CD14-positive monocyte (primary cell): Measurements from ENCODE around the gene SLC40A1. TPM values are rescaled to one million over a fixed set of nuclear protein-coding genes. Genes with fewer than 3 reads are reported as not detected.

Experiments
- DNase-seq, 3 donors: peaks; one replicate each; pipeline ENCODE4 v3.0.0-alpha.2; 2011 to 2022
- H2AFZ ChIP-seq: 2 replicates; pipeline ENCODE4 v1.6.0; 2012; ENCODE audit warnings: mild to moderate bottlenecking, low read depth, low read length, inconsistent platforms; ENCODE audit not compliant: insufficient read depth, poor library complexity, severe bottlenecking
- H3K27ac ChIP-seq, 2 donors: 1 replicate in 1 of 2; 2 replicates in 1 of 2; pipeline ENCODE4 v1.5.1; 2012 to 2013; ENCODE audit warnings: low read length in 2 of 2, control low read depth in 1 of 2, inconsistent platforms in 1 of 2, low read depth in 1 of 2, mild to moderate bottlenecking in 1 of 2
- H3K27me3 ChIP-seq, 2 donors: one replicate each; pipeline versions ENCODE4 v1.6.0 to v1.6.1; 2011 to 2013; ENCODE audit warnings: low read length in 2 of 2; ENCODE audit not compliant: control insufficient read depth in 2 of 2, insufficient read depth in 2 of 2
- H3K36me3 ChIP-seq, 2 donors: replicated peaks in 1 of 2; 1 replicate in 1 of 2; 2 replicates in 1 of 2; pipeline versions ENCODE4 v1.5.1 to v1.6.1; 2012 to 2013; ENCODE audit warnings: low read length in 2 of 2, control low read depth in 1 of 2, inconsistent platforms in 1 of 2, mild to moderate bottlenecking in 1 of 2; ENCODE audit not compliant: insufficient read depth in 2 of 2, control insufficient read depth in 1 of 2
- H3K4me1 ChIP-seq, 2 donors: 1 replicate in 1 of 2; 2 replicates in 1 of 2; pipeline versions ENCODE4 v1.5.1 to v1.6.1; 2012 to 2013; ENCODE audit warnings: low read length in 2 of 2, control low read depth in 1 of 2, inconsistent platforms in 1 of 2, mild to moderate bottlenecking in 1 of 2, moderate library complexity in 1 of 2; ENCODE audit not compliant: insufficient read depth in 2 of 2, control insufficient read depth in 1 of 2
- H3K4me2 ChIP-seq: replicated peaks from 2 replicates; pipeline ENCODE3; 2012; ENCODE audit warnings: low read length, moderate library complexity, mild to moderate bottlenecking; ENCODE audit not compliant: poor library complexity, severe bottlenecking; ENCODE audit errors: extremely low read depth
- H3K4me3 ChIP-seq, 3 experiments: fragments of 200-600 bp in 1 of 3; sonication (generic) in 1 of 3; replicated peaks in 1 of 3; 1 replicate in 2 of 3; 2 replicates in 1 of 3; pipeline ENCODE4 v1.5.1; 2011 to 2013; ENCODE audit warnings: low read length in 3 of 3, mild to moderate bottlenecking in 3 of 3, control low read depth in 2 of 3, low read depth in 2 of 3, inconsistent platforms in 1 of 3, moderate library complexity in 1 of 3
- H3K79me2 ChIP-seq: 2 replicates; pipeline ENCODE4 v1.6.0; 2012; ENCODE audit warnings: mild to moderate bottlenecking, control low read depth, inconsistent platforms, low read length, moderate library complexity; ENCODE audit not compliant: insufficient read depth
- H3K9ac ChIP-seq: 2 replicates; pipeline ENCODE4 v1.6.0; 2017; ENCODE audit warnings: low read length, mild to moderate bottlenecking; ENCODE audit not compliant: insufficient read depth, poor library complexity, severe bottlenecking
- H3K9me3 ChIP-seq, 2 donors: replicated peaks in 1 of 2; 1 replicate in 1 of 2; 2 replicates in 1 of 2; pipeline versions ENCODE4 v1.5.1 to v1.6.1; 2012 to 2013; ENCODE audit warnings: low read length in 2 of 2, control low read depth in 1 of 2; ENCODE audit not compliant: control insufficient read depth in 1 of 2, insufficient read depth in 1 of 2
- H4K20me1 ChIP-seq: 2 replicates; pipeline ENCODE4 v1.6.0; 2012; ENCODE audit warnings: mild to moderate bottlenecking, low read length, control low read depth, moderate library complexity; ENCODE audit not compliant: insufficient read depth
- H3K27ac Mint-ChIP-seq, 7 donors: one replicate each; pipeline ENCODE4 v1.8.0; 2020; ENCODE audit warnings: mild to moderate bottlenecking in 7 of 7, mixed read lengths in 7 of 7, moderate library complexity in 6 of 7, inconsistent platforms in 2 of 7
- H3K27me3 Mint-ChIP-seq, 3 donors: one replicate each; pipeline ENCODE4 v1.8.0; 2021 to 2022; ENCODE audit warnings: low read depth in 3 of 3, mild to moderate bottlenecking in 3 of 3, mixed read lengths in 3 of 3, moderate library complexity in 3 of 3, inconsistent platforms in 1 of 3
- H3K36me3 Mint-ChIP-seq, 2 donors: one replicate each; pipeline ENCODE4 v1.8.0; 2020; ENCODE audit warnings: mixed read lengths in 2 of 2, inconsistent platforms in 1 of 2, mild to moderate bottlenecking in 1 of 2
- H3K4me1 Mint-ChIP-seq: one replicate; pipeline ENCODE4 v1.8.0; 2020; ENCODE audit warnings: mild to moderate bottlenecking, mixed read lengths
- H3K4me3 Mint-ChIP-seq, 2 donors: one replicate each; pipeline ENCODE4 v1.8.0; 2020; ENCODE audit warnings: mild to moderate bottlenecking in 2 of 2, mixed read lengths in 2 of 2, moderate library complexity in 1 of 2
- H3K9me3 Mint-ChIP-seq, 7 donors: one replicate each; pipeline ENCODE4 v1.8.0; 2020 to 2022; ENCODE audit warnings: mixed read lengths in 7 of 7, mild to moderate bottlenecking in 6 of 7, moderate library complexity in 6 of 7, inconsistent platforms in 2 of 7
- CTCF ChIP-seq: fragments of 200-600 bp; IDR thresholded peaks from one replicate; pipeline ENCODE4 v1.8.0; 2022; ENCODE audit warnings: antibody characterized with exemption, mild to moderate bottlenecking
- WGBS: methylation state at CpG from one replicate; pipeline ENCODE4 v1.1.5; 2013; ENCODE audit warnings: missing lambda C conversion rate; ENCODE audit not compliant: insufficient coverage; 5-methylcytosine and 5-hydroxymethylcytosine counted together
- intact Hi-C, 2 donors: fragments of 100-400 bp; cut with micrococcal nuclease; formaldehyde crosslinking; loops; one replicate each; pipeline versions ENCODE4 v1.15.0 to v1.15.1; 2023
- polyA plus RNA-seq, 3 donors: library from polyadenylated mRNA; depleted of rRNA in 1 of 3; unstranded in 2 of 3; stranded (reverse) in 1 of 3; fragments of 300-500 nt in 2 of 3; fragments of >200 nt in 1 of 3; fragmentation: Illumina TruSeq in 2 of 3; gene quantifications; 1 replicate in 2 of 3; 2 replicates in 1 of 3; pipeline ENCODE4 v1.2.3, GENCODE V29; 2012 to 2021

The SLC40A1 gene
- polyA plus RNA-seq, 3 donors: 7.9 to 91.6 (median 90.4) TPM

GRCh38 chr2:189609853-189610252 is 29.3 kb upstream of the SLC40A1 start:
- no peak for TF ChIP-seq CTCF
- Histone ChIP-seq H3K4me2 (no peak overlapping the region), H3K79me2 (no peaks in the 10 kb centered on the region), H3K9me3 (no peaks in the 10 kb centered on the region), H3K4me1 (peaks cover 4 to 9% of the 10 kb centered on the region in 2 donors), H3K9ac (no peak overlapping the region), H3K27me3 (no peaks in the 10 kb centered on the region), H4K20me1 (no peaks in the 10 kb centered on the region), H3K4me3 (no peak overlapping the region), H3K36me3 (no peaks in the 10 kb centered on the region), H3K27ac (no peak overlapping the region), H2AFZ (no peak overlapping the region)
- H3K27me3 Mint-ChIP-seq: no peaks in the 10 kb centered on the region
- no peak for DNase-seq
- no peak overlapping the region for H3K4me3 Mint-ChIP-seq
- H3K27ac Mint-ChIP-seq: no peak overlapping the region
- intact Hi-C loops: no loop called here
- peaks cover 6% of the 10 kb centered on the region for H3K4me1 Mint-ChIP-seq
- no peaks in the 10 kb centered on the region for H3K9me3 Mint-ChIP-seq
- H3K36me3 Mint-ChIP-seq: no peaks in the 10 kb centered on the region
- whole genome bisulfite sequencing: 100% methylated on average over 1 of the region's 1 CpG

GRCh38 chr2:189609423-189609816 is 28.8 kb upstream of the SLC40A1 start:
- no peak overlapping the region for H3K9ac ChIP-seq
- H3K9me3 ChIP-seq: no peaks in the 10 kb centered on the region
- no peak overlapping the region for H3K27ac Mint-ChIP-seq
- no peak overlapping the region for H3K4me3 Mint-ChIP-seq
- H3K27me3 ChIP-seq: no peaks in the 10 kb centered on the region
- 60% methylated on average over 1 of the region's 4 CpGs for WGBS
- no peaks in the 10 kb centered on the region for H3K36me3 ChIP-seq
- peaks cover 4 to 9% of the 10 kb centered on the region in 2 donors for H3K4me1 ChIP-seq
- intact Hi-C loops: no loop called here
- no peak overlapping the region for H3K27ac ChIP-seq
- no peaks in the 10 kb centered on the region for H3K9me3 Mint-ChIP-seq
- peaks cover 6% of the 10 kb centered on the region for H3K4me1 Mint-ChIP-seq
- H2AFZ ChIP-seq: no peak overlapping the region
- H3K4me3 ChIP-seq: no peak overlapping the region
- no peaks in the 10 kb centered on the region for H4K20me1 ChIP-seq
- H3K4me2 ChIP-seq: no peak overlapping the region
- no peak for TF ChIP-seq CTCF
- H3K79me2 ChIP-seq: no peaks in the 10 kb centered on the region
- H3K36me3 Mint-ChIP-seq: no peaks in the 10 kb centered on the region
- H3K27me3 Mint-ChIP-seq: no peaks in the 10 kb centered on the region
- no peak for DNase-seq
